ENCODE measurements around the gene POU2F3. TPM values are rescaled to one million over a fixed set of nuclear protein-coding genes. Genes with fewer than 3 reads are reported as not detected.
A peak's percentile ranks its signal among the peaks of the same experiment; 100 is the strongest.

POU2F3 gene
- total RNA-seq, 1 experiment from 2014 or later = not detected

DNA sequence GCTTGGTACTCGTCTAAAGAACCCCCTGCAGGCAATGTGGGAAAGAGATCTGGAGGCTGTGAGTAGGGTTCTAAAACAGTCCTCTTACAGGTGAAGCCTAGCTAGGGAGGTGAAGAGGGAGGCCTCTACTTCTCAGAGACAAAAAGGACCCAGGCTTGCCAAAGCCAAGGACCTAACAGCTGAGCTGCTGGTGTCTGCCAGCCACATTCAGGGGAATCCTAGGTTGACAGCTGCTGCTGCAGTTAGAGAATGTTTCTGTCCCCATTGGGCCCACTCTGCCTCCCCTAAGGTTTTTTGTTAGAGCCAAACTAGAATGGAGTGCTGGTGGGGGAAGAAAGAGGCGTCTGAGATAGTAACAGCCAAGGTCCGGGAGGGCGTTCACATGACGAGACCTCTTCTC lies 58.5 kb downstream of the POU2F3 start:
- H3K4me3 ChIP-seq (ENCODE audit: low read depth in 2 of 2, low read length in 2 of 2) = no peak overlapping the region
- TF ChIP-seq, protein P1, sequence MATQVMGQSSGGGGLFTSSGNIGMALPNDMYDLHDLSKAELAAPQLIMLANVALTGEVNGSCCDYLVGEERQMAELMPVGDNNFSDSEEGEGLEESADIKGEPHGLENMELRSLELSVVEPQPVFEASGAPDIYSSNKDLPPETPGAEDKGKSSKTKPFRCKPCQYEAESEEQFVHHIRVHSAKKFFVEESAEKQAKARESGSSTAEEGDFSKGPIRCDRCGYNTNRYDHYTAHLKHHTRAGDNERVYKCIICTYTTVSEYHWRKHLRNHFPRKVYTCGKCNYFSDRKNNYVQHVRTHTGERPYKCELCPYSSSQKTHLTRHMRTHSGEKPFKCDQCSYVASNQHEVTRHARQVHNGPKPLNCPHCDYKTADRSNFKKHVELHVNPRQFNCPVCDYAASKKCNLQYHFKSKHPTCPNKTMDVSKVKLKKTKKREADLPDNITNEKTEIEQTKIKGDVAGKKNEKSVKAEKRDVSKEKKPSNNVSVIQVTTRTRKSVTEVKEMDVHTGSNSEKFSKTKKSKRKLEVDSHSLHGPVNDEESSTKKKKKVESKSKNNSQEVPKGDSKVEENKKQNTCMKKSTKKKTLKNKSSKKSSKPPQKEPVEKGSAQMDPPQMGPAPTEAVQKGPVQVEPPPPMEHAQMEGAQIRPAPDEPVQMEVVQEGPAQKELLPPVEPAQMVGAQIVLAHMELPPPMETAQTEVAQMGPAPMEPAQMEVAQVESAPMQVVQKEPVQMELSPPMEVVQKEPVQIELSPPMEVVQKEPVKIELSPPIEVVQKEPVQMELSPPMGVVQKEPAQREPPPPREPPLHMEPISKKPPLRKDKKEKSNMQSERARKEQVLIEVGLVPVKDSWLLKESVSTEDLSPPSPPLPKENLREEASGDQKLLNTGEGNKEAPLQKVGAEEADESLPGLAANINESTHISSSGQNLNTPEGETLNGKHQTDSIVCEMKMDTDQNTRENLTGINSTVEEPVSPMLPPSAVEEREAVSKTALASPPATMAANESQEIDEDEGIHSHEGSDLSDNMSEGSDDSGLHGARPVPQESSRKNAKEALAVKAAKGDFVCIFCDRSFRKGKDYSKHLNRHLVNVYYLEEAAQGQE (IDR thresholded peaks at IDR 0.05; ENCODE audit: insufficient read depth in 1 of 2, low read depth in 2 of 2, low read length in 1 of 2) = no peak
- TF ChIP-seq POLR2AphosphoS5 (IDR thresholded peaks at IDR 0.05; ENCODE audit: low read depth, low read length) (no peak), TCF7L2 (IDR thresholded peaks at IDR 0.05; ENCODE audit: low read depth, low read length) (no peak), SIN3A (IDR thresholded peaks at IDR 0.05; ENCODE audit: borderline replicate concordance, insufficient read depth, low read depth, low read length) (no peak)
- TF ChIP-seq, protein P2, sequence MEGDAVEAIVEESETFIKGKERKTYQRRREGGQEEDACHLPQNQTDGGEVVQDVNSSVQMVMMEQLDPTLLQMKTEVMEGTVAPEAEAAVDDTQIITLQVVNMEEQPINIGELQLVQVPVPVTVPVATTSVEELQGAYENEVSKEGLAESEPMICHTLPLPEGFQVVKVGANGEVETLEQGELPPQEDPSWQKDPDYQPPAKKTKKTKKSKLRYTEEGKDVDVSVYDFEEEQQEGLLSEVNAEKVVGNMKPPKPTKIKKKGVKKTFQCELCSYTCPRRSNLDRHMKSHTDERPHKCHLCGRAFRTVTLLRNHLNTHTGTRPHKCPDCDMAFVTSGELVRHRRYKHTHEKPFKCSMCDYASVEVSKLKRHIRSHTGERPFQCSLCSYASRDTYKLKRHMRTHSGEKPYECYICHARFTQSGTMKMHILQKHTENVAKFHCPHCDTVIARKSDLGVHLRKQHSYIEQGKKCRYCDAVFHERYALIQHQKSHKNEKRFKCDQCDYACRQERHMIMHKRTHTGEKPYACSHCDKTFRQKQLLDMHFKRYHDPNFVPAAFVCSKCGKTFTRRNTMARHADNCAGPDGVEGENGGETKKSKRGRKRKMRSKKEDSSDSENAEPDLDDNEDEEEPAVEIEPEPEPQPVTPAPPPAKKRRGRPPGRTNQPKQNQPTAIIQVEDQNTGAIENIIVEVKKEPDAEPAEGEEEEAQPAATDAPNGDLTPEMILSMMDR (IDR thresholded peaks at IDR 0.05) = no peak
- intact Hi-C loops (cut with micrococcal nuclease; ENCODE audit: unreplicated experiment) (no loop called here), in situ Hi-C loops (cut with HindIII; ENCODE audit: low pct_unique_long_range_greater_than_20kb, low sequenced_read_pairs) (no loop called here)
- H3K4me1 ChIP-seq (ENCODE audit: control insufficient read depth, insufficient read depth, low read length) = no peaks in the 10 kb centered on the region
- DNase-seq (ENCODE audit: low read depth, low spot score) (no peak), ATAC-seq (no peak)
- peaks cover 25% of the 10 kb centered on the region for H3K27me3 ChIP-seq (ENCODE audit: control insufficient read depth, insufficient read depth, low read length)
- POLR2A ChIA-PET = interaction anchor here (1.0 kb wide), 1 partner anchor 62 kb away, joined by 3 read pairs; no protein-coding TSS in a partner anchor
- H3K27ac ChIP-seq (ENCODE audit: low read length) = no peak overlapping the region
- H3K9me3 ChIP-seq (ENCODE audit: control insufficient read depth, insufficient read depth, low read depth, low read length) = no peaks in the 10 kb centered on the region
- BruUV-seq (replicated peaks) = no TSS peak
- CTCF ChIA-PET = interaction anchor here (4.4 kb wide), 1 partner anchor 63 kb away, joined by 38 read pairs; no protein-coding TSS in a partner anchor
- H3K36me3 ChIP-seq (ENCODE audit: control insufficient read depth, insufficient read depth, low read length) = no peaks in the 10 kb centered on the region

DNA sequence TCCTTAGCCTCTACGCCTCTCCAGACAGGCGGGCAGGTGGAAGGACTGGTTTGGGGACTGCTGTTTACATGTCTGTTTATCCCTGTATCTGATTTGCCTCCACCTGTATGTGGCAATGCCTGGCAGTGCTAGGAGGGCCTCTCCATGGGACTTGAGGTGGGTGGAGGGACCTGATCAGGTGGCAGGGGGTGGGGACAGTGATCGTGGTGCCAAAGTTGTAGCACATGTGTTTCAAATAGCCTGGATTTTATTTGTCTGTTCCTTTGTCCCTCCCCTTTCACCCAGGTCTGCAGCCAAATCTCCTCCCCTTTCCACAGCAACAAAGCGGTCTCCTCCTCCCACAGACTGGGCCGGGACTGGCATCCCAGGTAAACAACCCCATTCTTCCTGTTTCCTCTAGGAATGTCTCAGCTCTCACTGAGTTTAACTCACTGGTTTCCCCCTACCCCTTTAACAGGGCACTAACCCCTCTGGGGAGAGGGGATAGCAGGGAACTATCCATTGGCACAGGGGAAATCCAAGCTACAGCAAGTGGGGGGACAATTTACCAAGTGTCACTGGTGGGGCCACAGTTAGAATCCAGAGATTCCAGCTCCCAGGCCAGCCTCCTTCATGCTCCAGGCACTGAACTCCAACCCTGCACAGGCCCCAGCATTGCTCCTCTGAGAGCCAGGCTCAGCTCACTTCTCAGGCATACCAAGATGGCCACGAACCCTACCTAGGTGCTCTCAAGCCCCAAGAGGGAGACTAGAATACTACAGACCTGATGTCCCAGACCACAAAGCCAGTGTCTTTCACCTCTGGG lies 62.3 kb downstream of the POU2F3 start:
- Histone ChIP-seq H3K36me3 (ENCODE audit: control insufficient read depth, insufficient read depth, low read length) (no peaks in the 10 kb centered on the region), H3K27ac (ENCODE audit: low read length) (no peak overlapping the region), H3K4me1 (ENCODE audit: control insufficient read depth, insufficient read depth, low read length) (no peaks in the 10 kb centered on the region), H3K27me3 (ENCODE audit: control insufficient read depth, insufficient read depth, low read length) (no peaks in the 10 kb centered on the region; the same call in 1 of the 2 replicates), H3K4me3 (ENCODE audit: low read depth in 2 of 2, low read length in 2 of 2) (no peak overlapping the region), H3K9me3 (ENCODE audit: control insufficient read depth, insufficient read depth, low read depth, low read length) (no peaks in the 10 kb centered on the region)
- in situ Hi-C loops (cut with HindIII; ENCODE audit: low pct_unique_long_range_greater_than_20kb, low sequenced_read_pairs) (no loop called here), intact Hi-C loops (cut with micrococcal nuclease; ENCODE audit: unreplicated experiment) (no loop called here)
- ATAC-seq = 0 out of 2 replicates have a peak, but pooled peaks have one; percentile 3
- BruUV-seq (replicated peaks) = no TSS peak
- DNase-seq (ENCODE audit: low read depth, low spot score) = no peak
- ChIA-PET POLR2A (interaction anchor here (0.6 kb wide), 1 partner anchor 134 kb away, joined by 3 read pairs; no protein-coding TSS in a partner anchor), CTCF (interaction anchor here (1.0 to 2.6 kb wide), 9 partner anchors 11 to 131 kb away, joined by 3 to 52 read pairs (median 4); partner anchors contain the start of gene POU2F3)
- no peak for TF ChIP-seq POLR2AphosphoS5 (IDR thresholded peaks at IDR 0.05; ENCODE audit: low read depth, low read length)
- no peak for TF ChIP-seq TCF7L2 (IDR thresholded peaks at IDR 0.05; ENCODE audit: low read depth, low read length)
- TF ChIP-seq SIN3A (IDR thresholded peaks at IDR 0.05; ENCODE audit: borderline replicate concordance, insufficient read depth, low read depth, low read length) = no peak
